ENCODE data around the gene FAM177B.
A peak's percentile ranks its signal among the peaks of the same experiment; 100 is the strongest.

FAM177B gene

DNA sequence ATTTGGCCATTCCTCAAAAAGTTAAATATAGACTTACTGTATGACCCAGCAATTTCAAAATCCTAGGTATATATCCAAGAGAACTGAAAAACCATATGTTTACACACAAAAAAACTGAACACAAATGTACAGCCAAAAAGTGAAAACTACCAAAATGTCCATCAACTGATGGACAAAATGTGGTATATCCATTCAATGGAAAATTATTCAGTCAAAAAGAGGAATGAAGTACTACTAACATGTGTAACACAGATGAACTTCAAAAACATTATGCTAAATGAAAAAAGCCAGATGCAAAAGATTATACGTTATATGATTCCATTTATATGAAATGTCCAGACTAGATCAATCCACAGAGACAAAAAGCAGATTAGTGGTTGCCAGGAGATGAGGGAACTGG lies 32.7 kb upstream of the FAM177B start:
- H3K4me3 ChIP-seq (ENCODE audit: low read depth, low read length), result no peak overlapping the region
- TF ChIP-seq, protein P1, sequence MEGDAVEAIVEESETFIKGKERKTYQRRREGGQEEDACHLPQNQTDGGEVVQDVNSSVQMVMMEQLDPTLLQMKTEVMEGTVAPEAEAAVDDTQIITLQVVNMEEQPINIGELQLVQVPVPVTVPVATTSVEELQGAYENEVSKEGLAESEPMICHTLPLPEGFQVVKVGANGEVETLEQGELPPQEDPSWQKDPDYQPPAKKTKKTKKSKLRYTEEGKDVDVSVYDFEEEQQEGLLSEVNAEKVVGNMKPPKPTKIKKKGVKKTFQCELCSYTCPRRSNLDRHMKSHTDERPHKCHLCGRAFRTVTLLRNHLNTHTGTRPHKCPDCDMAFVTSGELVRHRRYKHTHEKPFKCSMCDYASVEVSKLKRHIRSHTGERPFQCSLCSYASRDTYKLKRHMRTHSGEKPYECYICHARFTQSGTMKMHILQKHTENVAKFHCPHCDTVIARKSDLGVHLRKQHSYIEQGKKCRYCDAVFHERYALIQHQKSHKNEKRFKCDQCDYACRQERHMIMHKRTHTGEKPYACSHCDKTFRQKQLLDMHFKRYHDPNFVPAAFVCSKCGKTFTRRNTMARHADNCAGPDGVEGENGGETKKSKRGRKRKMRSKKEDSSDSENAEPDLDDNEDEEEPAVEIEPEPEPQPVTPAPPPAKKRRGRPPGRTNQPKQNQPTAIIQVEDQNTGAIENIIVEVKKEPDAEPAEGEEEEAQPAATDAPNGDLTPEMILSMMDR (conservative IDR thresholded peaks at IDR 0.05; ENCODE audit: low read depth, low read length), result no peak
- no peak for DNase-seq (ENCODE audit: low read depth)

DNA sequence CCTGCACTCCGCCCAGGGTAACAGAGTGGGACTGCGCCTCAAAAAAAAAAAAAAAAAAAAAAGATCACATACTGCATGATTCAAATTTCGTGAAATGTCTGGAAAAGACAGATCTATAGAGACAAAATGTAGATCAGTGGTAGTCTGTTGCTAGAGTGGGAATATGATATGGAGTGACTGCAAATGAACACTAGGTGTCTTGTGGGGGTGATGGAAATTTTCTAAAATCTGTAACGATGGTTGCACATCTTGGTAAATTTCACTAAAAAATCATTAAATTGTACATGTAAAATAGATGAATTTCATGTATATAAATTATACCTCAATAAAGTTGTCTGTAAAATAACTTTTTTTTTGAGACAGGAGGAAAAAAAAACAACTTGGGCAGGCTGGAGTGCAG lies 30.2 kb upstream of the FAM177B start:
- TF ChIP-seq, protein P1 (conservative IDR thresholded peaks at IDR 0.05; ENCODE audit: low read depth, low read length), result peak; percentile 9
- no peak overlapping the region for H3K4me3 ChIP-seq (ENCODE audit: low read depth, low read length)
- DNase-seq (ENCODE audit: low read depth), result no peak

DNA sequence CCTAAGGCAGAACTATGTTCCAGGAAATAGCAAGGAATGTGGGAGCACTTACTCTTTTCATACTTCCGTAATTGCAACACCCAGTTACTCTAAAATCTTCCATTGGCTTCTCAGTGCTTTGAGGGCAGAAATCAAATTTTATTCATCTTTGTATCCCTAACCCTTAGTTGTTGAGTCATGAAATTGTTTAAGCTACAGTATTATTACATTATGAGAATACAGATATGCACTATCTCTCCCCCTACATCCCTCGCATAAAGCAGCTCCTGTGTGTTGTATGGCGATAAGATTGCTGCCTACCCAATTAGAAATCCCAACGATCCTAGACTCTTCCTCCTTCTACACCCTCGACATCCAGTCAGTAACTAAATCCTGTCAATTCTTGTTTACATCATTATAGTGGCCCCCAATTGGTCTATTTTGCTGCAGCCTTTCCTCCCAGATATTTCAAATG lies 27.3 kb upstream of the FAM177B start:
- no peak overlapping the region for H3K4me3 ChIP-seq (ENCODE audit: low read depth, low read length)
- peak; percentile 10 for DNase-seq (ENCODE audit: low read depth)
- TF ChIP-seq, protein P1 (conservative IDR thresholded peaks at IDR 0.05; ENCODE audit: low read depth, low read length), result no peak

DNA sequence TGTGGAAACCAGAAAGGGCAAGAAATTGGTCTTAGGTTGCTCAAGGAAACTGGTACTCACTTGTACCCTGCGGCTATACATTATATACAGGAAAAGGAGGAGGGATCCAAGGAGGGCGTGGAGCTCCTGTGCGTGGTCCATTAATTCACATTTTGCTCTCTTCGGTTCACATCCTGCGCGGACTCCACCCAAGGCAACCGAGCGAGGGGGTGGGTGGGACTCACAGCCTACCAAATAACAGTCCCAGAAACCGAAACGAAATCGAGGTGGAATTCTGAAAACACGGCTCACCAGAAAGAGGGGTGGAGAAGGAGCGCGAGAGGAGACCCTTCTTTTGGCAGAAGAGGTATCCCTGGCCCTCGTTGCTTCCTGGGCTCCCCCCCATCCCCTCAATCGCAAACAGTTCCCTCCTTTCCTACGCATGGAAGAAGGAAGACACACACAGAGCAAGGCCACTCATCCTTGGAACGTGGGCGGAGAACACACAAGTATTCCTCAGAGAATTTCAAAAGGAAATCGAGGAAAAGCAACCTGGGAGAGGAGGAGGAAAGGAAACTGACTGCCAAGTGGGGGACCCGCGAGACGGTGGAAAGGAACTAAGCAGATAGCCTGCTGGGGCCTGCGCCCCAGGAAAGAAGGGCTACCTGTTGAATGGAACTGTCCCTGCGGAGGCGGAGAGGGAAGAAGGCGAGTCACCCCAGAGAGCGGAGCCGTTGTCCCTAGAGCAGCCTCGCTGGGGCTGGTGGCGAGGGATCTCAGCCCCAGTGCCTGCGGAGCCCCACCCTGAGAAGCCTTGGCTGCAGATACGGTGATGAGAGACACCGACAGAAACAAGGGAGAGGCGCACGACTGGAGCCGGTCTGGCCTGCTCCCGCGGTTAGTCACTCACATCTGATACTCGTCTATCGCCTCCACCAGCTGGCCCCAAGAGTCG lies 25.4 kb upstream of the FAM177B start:
- TF ChIP-seq, protein P1 (conservative IDR thresholded peaks at IDR 0.05; ENCODE audit: low read depth, low read length), result no peak
- peak overlapping the region; percentile 90 for H3K4me3 ChIP-seq (ENCODE audit: low read depth, low read length)
- peak; percentile 63 for DNase-seq (ENCODE audit: low read depth)

DNA sequence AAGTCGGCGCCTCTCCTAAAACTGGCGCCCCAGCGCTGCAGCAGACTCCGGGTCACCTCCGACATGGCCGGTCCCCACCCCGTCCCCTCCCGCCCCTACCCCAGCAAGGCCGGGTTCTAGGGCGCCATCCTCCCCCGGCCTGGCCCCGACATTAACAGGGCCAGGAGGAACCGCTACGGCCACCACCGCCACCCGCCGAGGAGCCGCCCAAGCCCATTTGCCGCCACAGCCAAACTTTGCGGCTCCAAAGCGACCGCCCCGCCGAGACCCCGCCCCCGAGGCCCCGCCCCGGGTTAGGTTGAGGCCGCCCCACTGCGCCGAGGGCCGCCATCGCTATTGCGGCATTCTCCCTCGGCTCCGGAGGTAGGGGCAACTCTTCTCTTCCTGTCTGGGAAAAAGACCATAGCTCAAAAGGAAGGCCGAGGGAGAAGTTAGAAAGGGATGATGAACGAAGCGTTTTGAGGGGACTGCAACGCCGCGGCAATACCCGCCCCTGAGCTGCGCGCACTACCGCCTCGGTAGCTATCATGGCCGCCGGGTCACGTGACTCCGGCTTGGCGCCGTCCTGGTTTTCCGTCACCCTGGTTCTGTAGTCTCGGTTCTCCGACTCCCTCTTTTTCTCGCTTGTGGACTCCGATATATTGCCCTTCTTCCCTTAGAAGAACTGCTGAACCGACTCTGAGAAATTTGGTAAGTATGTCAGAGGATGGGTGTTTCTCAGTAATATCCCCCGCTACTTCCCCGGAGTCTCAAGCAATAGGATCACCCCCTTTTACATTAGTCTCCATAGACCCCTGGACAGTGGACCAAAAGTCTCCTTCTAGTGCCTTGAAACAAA lies 24.5 kb upstream of the FAM177B start, which contains the start of the genes AIDA and BROX:
Gene AIDA, minus strand, starts transcription at position 239 of the 838 bp plus-strand sequence. Its CDS starts 174 bp downstream, at position 65.
Gene BROX, plus strand, starts transcription at position 312 of the 838 bp plus-strand sequence. CDS start 3,136 bp downstream, outside the sequence.
- peak; percentile 84 for DNase-seq (ENCODE audit: low read depth)
- H3K4me3 ChIP-seq (ENCODE audit: low read depth, low read length), result peak within 1 kb of the TSS; percentile 90
- TF ChIP-seq, protein P1 (conservative IDR thresholded peaks at IDR 0.05; ENCODE audit: low read depth, low read length), result no peak

DNA sequence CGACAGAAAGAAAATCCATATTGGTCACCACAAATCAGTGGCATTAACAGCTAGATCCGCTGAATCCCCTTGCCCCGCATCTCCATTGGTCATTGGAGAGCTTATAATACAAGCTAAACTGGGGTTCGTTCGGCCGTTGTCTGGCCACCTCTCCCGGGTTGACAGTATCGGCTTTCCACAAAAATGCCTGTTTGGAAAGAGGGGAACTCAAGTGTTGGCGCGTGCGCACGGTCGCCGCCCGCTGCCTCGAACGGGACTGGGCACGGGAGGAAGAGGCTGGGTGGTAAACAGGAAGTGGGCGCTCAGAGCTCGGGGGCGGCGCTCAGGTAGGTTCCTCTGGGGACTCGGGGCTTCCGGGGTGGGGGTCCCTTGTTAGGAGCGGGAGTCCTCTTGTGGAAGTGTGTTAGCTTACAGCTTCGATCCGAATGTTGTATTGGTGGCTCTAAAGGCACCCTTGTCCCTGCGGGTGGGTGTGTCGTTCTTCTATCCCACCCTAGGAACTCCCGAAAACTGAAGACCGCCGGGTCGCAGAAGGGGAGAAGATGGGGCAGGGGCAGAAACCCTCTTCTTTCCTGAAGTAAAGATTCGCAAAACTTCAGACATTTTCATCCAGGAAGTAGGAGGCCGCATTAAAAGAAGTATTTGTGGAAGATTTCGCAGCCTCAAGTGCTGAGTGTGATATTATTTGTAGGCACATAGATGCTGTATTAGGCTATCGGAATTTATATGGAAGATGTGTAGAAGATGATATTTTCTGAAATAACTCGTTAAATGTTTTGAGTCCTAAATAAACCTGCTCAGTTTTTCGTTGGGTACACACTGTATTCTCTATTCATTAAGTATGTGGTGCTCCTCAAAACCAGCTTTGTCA lies 23.7 kb upstream of the FAM177B start:
- TF ChIP-seq, protein P1 (conservative IDR thresholded peaks at IDR 0.05; ENCODE audit: low read depth, low read length), result no peak
- DNase-seq (ENCODE audit: low read depth), result peak; percentile 96
- H3K4me3 ChIP-seq (ENCODE audit: low read depth, low read length), result peak overlapping the region; percentile 90
